HepG2 (cell line): ENCODE results near the gene ITPRIP. TPM values are rescaled to one million over a fixed set of nuclear protein-coding genes. Genes with fewer than 3 reads are reported as not detected.

Experiments
- ATAC-seq: fragments of 200-7000 bp; cut with Tn5 transposase; 3 replicates; pipeline ENCODE4 v1.9.1; 2020; ENCODE audit warnings: mild to moderate bottlenecking, moderate library complexity
- BruUV-seq: library from RNA; stranded (reverse); fragments of 400-500 nt; replicated peaks from 2 replicates; lab custom pipeline; 2021; lab: Mats Ljungman, UMichigan
- CTCF ChIA-PET: fragments of 300-600 bp; formaldehyde crosslinking; extraction: SDS; loops from one replicate; lab custom pipeline; 2021; ENCODE audit warnings: low total read pairs, inconsistent platforms, low intra/inter-chr PET ratio; lab: Yijun Ruan, JAX
- POLR2A ChIA-PET: fragments of 350-600 bp; sonication (Branson Sonifier 250); formaldehyde crosslinking; loops from one replicate; lab custom pipeline; 2020; ENCODE audit warnings: antibody characterized with exemption, inconsistent platforms; lab: Yijun Ruan, JAX
- DNase-seq: peaks from one replicate; pipeline ENCODE4 v3.0.0-alpha.2; 2015; ENCODE audit warnings: low spot score
- FAIRE-seq: peaks from 3 replicates; lab custom pipeline; 2011; peaks lifted over from hg19 to GRCh38; lab: Jason Lieb, UNC
- H2AFZ ChIP-seq: one replicate; pipeline ENCODE4 v1.6.1; 2011; ENCODE audit warnings: low read length, inconsistent platforms
- H3K27ac ChIP-seq: fragments of 300-600 bp; 3 replicates; pipeline ENCODE4 v1.8.0; 2011; ENCODE audit warnings: mixed run types, mild to moderate bottlenecking, mixed read lengths, low read length, inconsistent platforms; ENCODE audit not compliant: insufficient read depth; ENCODE audit errors: extremely low read length
- H3K27me3 ChIP-seq, 2 experiments: fragments of 200-600 bp in 1 of 2; 2 replicates in 1 of 2; 3 replicates in 1 of 2; pipeline versions ENCODE4 v1.6.0 to v1.8.0; 2011; ENCODE audit warnings: low read length in 2 of 2, mild to moderate bottlenecking in 2 of 2, moderate library complexity in 2 of 2, inconsistent platforms in 1 of 2; ENCODE audit not compliant: insufficient read depth in 2 of 2, control insufficient read depth in 1 of 2
- H3K36me3 ChIP-seq, 2 experiments: fragments of 200-600 bp in 1 of 2; replicated peaks in 1 of 2; 2 replicates in 1 of 2; 3 replicates in 1 of 2; pipeline versions ENCODE4 v1.5.1 to v1.8.0; 2011; ENCODE audit warnings: low read length in 2 of 2, inconsistent platforms in 1 of 2; ENCODE audit not compliant: insufficient read depth in 2 of 2, control insufficient read depth in 1 of 2
- H3K4me1 ChIP-seq: 2 replicates; pipeline ENCODE4 v1.5.1; 2012; ENCODE audit warnings: low read length, inconsistent platforms; ENCODE audit not compliant: insufficient read depth
- H3K4me2 ChIP-seq: 2 replicates; pipeline ENCODE4 v1.6.0; 2011; ENCODE audit warnings: low read depth, low read length, inconsistent platforms
- H3K4me3 ChIP-seq, 3 experiments: fragments of 200-600 bp in 1 of 3; sonication (generic), shearing (Covaris generic) in 1 of 3; replicated peaks in 1 of 3; 2 replicates each; pipeline ENCODE4 v1.5.1; 2011 to 2016; ENCODE audit warnings: low read length in 3 of 3, inconsistent platforms in 2 of 3, low read depth in 2 of 3, mild to moderate bottlenecking in 2 of 3, control low read depth in 1 of 3, mixed read lengths in 1 of 3; ENCODE audit not compliant: insufficient read depth in 1 of 3
- H3K79me2 ChIP-seq: one replicate; pipeline ENCODE4 v1.6.1; 2011; ENCODE audit warnings: low read length, inconsistent platforms; ENCODE audit not compliant: insufficient read depth
- H3K9ac ChIP-seq: 2 replicates; pipeline ENCODE4 v1.6.0; 2011; ENCODE audit warnings: mild to moderate bottlenecking, low read depth, low read length, inconsistent platforms; ENCODE audit not compliant: insufficient read depth
- H3K9me3 ChIP-seq: 2 replicates; pipeline ENCODE4 v1.5.1; 2012; ENCODE audit warnings: mild to moderate bottlenecking, low read length
- H4K20me1 ChIP-seq: 2 replicates; pipeline ENCODE4 v1.6.0; 2011; ENCODE audit warnings: inconsistent platforms, mild to moderate bottlenecking, low read length, moderate library complexity; ENCODE audit not compliant: insufficient read depth
- ARNT2 ChIP-seq: sonication (generic); formaldehyde crosslinking; IDR thresholded peaks from 2 replicates; pipeline ENCODE4 v1.8.0; 2022; ENCODE audit warnings: mild to moderate bottlenecking, low read depth, missing genetic modification reagents, moderate library complexity
- CBX1 ChIP-seq: IDR thresholded peaks from one replicate; pipeline ENCODE4 v1.6.1; 2016; ENCODE audit warnings: antibody characterized with exemption, low read depth
- FOXP4 ChIP-seq: sonication (generic); formaldehyde crosslinking; IDR thresholded peaks from 2 replicates; pipeline ENCODE4 v1.4.0; 2020; ENCODE audit warnings: missing genetic modification reagents
- NBN ChIP-seq: fragments of 450-650 bp; conservative IDR thresholded peaks from 2 replicates; pipeline ENCODE4 v1.6.1; 2017
- POLR2G ChIP-seq: fragments of 200-400 bp; formaldehyde crosslinking; IDR thresholded peaks from 2 replicates; pipeline ENCODE4 v1.6.1; 2018; ENCODE audit warnings: mild to moderate bottlenecking, low read depth, low read length, moderate library complexity
- PRPF4 ChIP-seq: fragments of 200-400 bp; formaldehyde crosslinking; IDR thresholded peaks from 2 replicates; pipeline ENCODE4 v1.6.1; 2016; ENCODE audit warnings: low read length, low read depth; ENCODE audit not compliant: poor library complexity, severe bottlenecking
- RARG ChIP-seq: sonication (generic); formaldehyde crosslinking; IDR thresholded peaks from 2 replicates; pipeline ENCODE4 v1.4.0; 2020; ENCODE audit warnings: low read depth, mild to moderate bottlenecking, missing genetic modification reagents
- RBM22 ChIP-seq: fragments of 200-400 bp; formaldehyde crosslinking; optimal IDR thresholded peaks from 2 replicates; pipeline ENCODE3; 2017; ENCODE audit warnings: mild to moderate bottlenecking, low read length, moderate library complexity
- RORA ChIP-seq: sonication (generic); formaldehyde crosslinking; IDR thresholded peaks from 2 replicates; pipeline ENCODE4 v1.5.0; 2020; ENCODE audit warnings: mild to moderate bottlenecking, missing genetic modification reagents, moderate library complexity
- TMF1 ChIP-seq: sonication (generic); formaldehyde crosslinking; IDR thresholded peaks from 2 replicates; pipeline ENCODE4 v1.8.1; 2022; ENCODE audit warnings: low read depth, missing genetic modification reagents
- ZNF136 ChIP-seq: sonication (generic); formaldehyde crosslinking; IDR thresholded peaks from 2 replicates; pipeline ENCODE4 v1.8.1; 2022; ENCODE audit warnings: low read depth, mild to moderate bottlenecking, moderate library complexity, missing genetic modification reagents
- ZNF616 ChIP-seq: sonication (generic); formaldehyde crosslinking; IDR thresholded peaks from 2 replicates; pipeline ENCODE4 v1.5.0; 2020; ENCODE audit warnings: low read depth, mild to moderate bottlenecking, missing genetic modification reagents
- ZNF652 ChIP-seq: IDR thresholded peaks from 2 replicates; pipeline ENCODE4 v1.6.1; 2016; ENCODE audit warnings: low read depth, borderline replicate concordance
- WGBS: methylation state at CpG from one replicate; pipeline ENCODE4 v1.1.6; 2017; ENCODE audit warnings: low lambda C conversion rate; 5-methylcytosine and 5-hydroxymethylcytosine counted together
- in situ Hi-C: cut with HindIII; loops from 2 replicates; pipeline ENCODE4 v1.10.0; 2017; ENCODE audit warnings: low pct_unique_long_range_greater_than_20kb; ENCODE audit not compliant: extremely low pct_ligation_motif_present
- intact Hi-C: fragments of 100-400 bp; cut with micrococcal nuclease; formaldehyde crosslinking; loops from one replicate; pipeline ENCODE4 v1.10.0; 2022; ENCODE audit not compliant: unreplicated experiment
- polyA plus RNA-seq, 8 experiments: library from polyadenylated mRNA; depleted of rRNA in 3 of 8; stranded (reverse) in 7 of 8; unstranded in 1 of 8; fragments of >200 nt; fragmentation: Illumina TruSeq in 4 of 8; extraction: Trizol in 4 of 8; gene quantifications; 2 replicates each; pipeline versions ENCODE4 v1.2.1 to v1.2.3, GENCODE V29; 2011 to 2016; ENCODE audit warnings: low read depth in 4 of 8, missing spikeins in 1 of 8, mixed read lengths in 1 of 8; ENCODE audit not compliant: insufficient read depth in 1 of 8
- total RNA-seq, 5 experiments: library from RNA; depleted of rRNA; stranded (reverse); fragments of >200 nt; fragmentation: Illumina TruSeq; extraction: Trizol; gene quantifications; 2 replicates each; pipeline ENCODE4 v1.2.3, GENCODE V29; 2016; ENCODE audit warnings: low read depth in 1 of 5

Gene ITPRIP
- total and polyA plus RNA-seq, 2 of the 13 experiments (the other 11 are each of a cell fraction or from before 2014, with no cell fraction given), result 1.00 to 2.8 TPM

- ChIA-PET POLR2A (no interaction called here), CTCF (no interaction called here)
- no peak overlapping the region for H3K27ac ChIP-seq
- no peak overlapping the region for H3K4me2 ChIP-seq
- intact Hi-C loops, result no loop called here
- TF ChIP-seq ARNT2 (CRISPR knock-in tag) (no peak), RARG (CRISPR knock-in tag) (no peak), TMF1 (no peak), CBX1 (no peak), PRPF4 (no peak), ZNF616 (CRISPR knock-in tag) (no peak), ZNF652 (CRISPR knock-in tag) (no peak), RBM22 (no peak), FOXP4 (CRISPR knock-in tag) (no peak), ZNF136 (CRISPR knock-in tag) (no peak), POLR2G (no peak), NBN (no peak), RORA (CRISPR knock-in tag) (no peak)
- TF ChIP-seq, all 625 proteins: peak for 0
- H3K27me3 ChIP-seq, result no peaks in the 10 kb centered on the region
- 0 out of 2 replicates have a peak, but pooled peaks cover 3% of the 10 kb centered on the region for H4K20me1 ChIP-seq
- H2AFZ ChIP-seq, result no peak overlapping the region
- H3K79me2 ChIP-seq, result no peaks in the 10 kb centered on the region
- no peak overlapping the region for H3K9ac ChIP-seq
- H3K4me1 ChIP-seq, result no peaks in the 10 kb centered on the region
- in situ Hi-C loops, result no loop called here
- peaks cover 8 to 10% of the 10 kb centered on the region in 2 experiments; a peak in 4 of 5 replicates for H3K36me3 ChIP-seq
- no TSS peak for BruUV-seq
- H3K4me3 ChIP-seq, result no peak overlapping the region
- FAIRE-seq (no peak), DNase-seq (no peak), ATAC-seq (no peak)
- WGBS, result 90% methylated on average over 4 of the region's 5 CpGs
- no peaks in the 10 kb centered on the region for H3K9me3 ChIP-seq
These were observed 19.9 kb downstream of the ITPRIP start for GRCh38 chr10:104318326-104318725.
